Measurements from ENCODE around the gene MAST4.

Gene MAST4

GRCh38 chr5:66621736-66622135 lies 25.5 kb downstream of the MAST4 start:
- H3K4me3 ChIP-seq (ENCODE audit: low read depth, low read length) = no peak overlapping the region
- DNase-seq (ENCODE audit: low read depth) = no peak
- TF ChIP-seq, protein P1, sequence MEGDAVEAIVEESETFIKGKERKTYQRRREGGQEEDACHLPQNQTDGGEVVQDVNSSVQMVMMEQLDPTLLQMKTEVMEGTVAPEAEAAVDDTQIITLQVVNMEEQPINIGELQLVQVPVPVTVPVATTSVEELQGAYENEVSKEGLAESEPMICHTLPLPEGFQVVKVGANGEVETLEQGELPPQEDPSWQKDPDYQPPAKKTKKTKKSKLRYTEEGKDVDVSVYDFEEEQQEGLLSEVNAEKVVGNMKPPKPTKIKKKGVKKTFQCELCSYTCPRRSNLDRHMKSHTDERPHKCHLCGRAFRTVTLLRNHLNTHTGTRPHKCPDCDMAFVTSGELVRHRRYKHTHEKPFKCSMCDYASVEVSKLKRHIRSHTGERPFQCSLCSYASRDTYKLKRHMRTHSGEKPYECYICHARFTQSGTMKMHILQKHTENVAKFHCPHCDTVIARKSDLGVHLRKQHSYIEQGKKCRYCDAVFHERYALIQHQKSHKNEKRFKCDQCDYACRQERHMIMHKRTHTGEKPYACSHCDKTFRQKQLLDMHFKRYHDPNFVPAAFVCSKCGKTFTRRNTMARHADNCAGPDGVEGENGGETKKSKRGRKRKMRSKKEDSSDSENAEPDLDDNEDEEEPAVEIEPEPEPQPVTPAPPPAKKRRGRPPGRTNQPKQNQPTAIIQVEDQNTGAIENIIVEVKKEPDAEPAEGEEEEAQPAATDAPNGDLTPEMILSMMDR (conservative IDR thresholded peaks at IDR 0.05; ENCODE audit: low read depth, low read length) = no peak

DNA sequence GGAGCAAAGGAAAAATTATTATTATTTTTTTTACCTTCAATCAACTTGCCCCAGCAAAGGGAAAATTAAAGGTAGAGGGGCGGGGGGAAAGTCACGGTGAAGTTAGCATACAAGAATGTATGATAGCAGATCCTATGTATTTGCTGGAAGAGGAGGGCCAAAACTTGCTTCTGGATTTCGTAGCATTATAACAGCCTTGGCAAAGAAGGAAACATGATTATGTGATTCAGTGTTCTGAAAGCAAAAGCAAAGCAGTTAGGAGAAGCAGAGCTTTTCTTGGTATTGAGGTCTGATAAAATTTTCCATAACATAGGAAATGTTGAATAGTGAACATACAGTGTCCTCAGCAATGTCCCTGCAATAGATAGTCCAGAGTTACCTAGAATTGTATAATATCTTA lies 32.4 kb downstream of the MAST4 start:
- H3K4me3 ChIP-seq (ENCODE audit: low read depth, low read length) = no peak overlapping the region
- DNase-seq (ENCODE audit: low read depth) = no peak
- TF ChIP-seq, protein P1 (conservative IDR thresholded peaks at IDR 0.05; ENCODE audit: low read depth, low read length) = no peak

DNA sequence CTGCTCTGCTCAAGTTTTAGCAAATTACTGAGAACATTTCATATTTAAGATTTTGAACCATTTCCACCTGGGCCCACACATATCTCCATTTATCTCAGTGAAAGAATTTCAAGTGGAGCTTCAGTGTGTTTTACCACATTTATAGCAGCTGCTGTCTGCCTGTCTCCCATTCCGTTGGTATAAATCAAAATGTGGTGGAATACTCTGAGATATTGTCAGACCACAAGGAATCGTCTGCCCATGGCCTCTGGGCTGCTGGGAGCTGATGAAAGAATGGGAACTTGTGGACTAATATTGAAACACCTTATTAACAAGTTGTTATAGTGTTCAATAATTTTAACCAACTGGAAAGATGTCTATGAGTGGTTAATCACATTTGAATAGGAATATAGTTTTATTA lies 33.3 kb downstream of the MAST4 start:
- no peak for DNase-seq (ENCODE audit: low read depth)
- H3K4me3 ChIP-seq (ENCODE audit: low read depth, low read length) = no peak overlapping the region
- TF ChIP-seq, protein P1 (conservative IDR thresholded peaks at IDR 0.05; ENCODE audit: low read depth, low read length) = no peak

DNA sequence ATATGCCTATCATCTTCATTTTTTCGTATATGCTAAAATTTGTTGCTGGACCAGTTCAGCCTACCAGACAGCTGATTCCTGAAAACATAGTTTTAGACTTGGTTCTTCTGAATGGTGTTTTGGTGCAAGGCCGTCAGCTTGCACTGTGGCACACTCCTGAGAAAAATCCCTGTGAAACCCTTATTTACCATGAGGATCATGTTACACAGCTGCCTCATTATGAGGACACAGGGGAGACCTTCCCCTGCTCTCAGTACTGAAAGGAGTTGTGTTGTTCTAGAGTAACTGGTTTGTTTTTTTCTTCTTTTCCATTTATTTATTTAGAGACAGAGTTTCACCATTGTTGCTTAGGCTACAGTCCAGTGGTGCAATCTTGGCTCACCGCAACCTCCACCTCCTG lies 37.6 kb downstream of the MAST4 start:
- TF ChIP-seq, protein P1 (conservative IDR thresholded peaks at IDR 0.05; ENCODE audit: low read depth, low read length) = no peak
- no peak overlapping the region for H3K4me3 ChIP-seq (ENCODE audit: low read depth, low read length)
- DNase-seq (ENCODE audit: low read depth) = no peak

DNA sequence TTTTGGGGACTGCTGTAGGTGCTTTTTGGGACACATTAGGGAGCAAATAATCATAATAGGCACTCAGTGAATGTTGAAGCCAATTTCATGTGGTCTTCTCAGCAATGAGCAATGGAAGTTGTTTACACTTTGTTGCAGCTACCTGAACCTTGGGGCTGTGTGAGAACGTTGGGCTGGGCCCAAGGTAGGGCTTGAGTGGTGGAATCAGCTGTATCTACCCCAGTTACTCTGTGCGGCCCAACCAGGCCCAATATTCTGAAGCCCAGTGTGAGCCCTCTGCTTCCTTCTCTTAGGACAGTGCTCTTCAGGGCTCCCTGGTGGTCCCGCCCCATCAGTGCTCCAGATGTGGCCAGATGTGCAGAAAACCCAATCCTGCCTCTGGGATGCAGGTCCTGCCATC lies 38.4 kb downstream of the MAST4 start:
- H3K4me3 ChIP-seq (ENCODE audit: low read depth, low read length) = no peak overlapping the region
- TF ChIP-seq, protein P1 (conservative IDR thresholded peaks at IDR 0.05; ENCODE audit: low read depth, low read length) = no peak
- no peak for DNase-seq (ENCODE audit: low read depth)

DNA sequence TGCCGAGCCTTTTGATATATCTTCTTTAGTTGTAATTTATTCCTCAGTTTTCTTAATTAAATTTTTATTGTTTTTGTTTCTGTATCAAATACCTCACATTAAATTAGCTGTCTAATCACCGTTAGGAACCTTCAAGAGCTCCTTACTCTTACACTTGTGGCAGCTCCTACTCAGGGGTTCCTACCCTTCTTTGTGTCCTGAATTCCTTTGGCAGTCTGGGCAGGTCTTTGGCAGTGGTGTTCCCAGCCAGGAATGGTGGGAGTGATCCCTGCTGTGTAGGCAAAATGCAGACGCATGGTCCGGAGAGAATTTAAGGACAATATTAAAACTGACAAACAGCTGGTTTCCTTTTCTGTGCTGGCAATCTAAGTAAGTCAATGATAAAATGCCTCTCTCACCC lies 41.8 kb downstream of the MAST4 start:
- DNase-seq (ENCODE audit: low read depth) = no peak
- H3K4me3 ChIP-seq (ENCODE audit: low read depth, low read length) = no peak overlapping the region
- TF ChIP-seq, protein P1 (conservative IDR thresholded peaks at IDR 0.05; ENCODE audit: low read depth, low read length) = no peak

GRCh38 chr5:66639037-66639436 lies 42.8 kb downstream of the MAST4 start:
- TF ChIP-seq, protein P1 (conservative IDR thresholded peaks at IDR 0.05; ENCODE audit: low read depth, low read length) = no peak
- no peak for DNase-seq (ENCODE audit: low read depth)
- H3K4me3 ChIP-seq (ENCODE audit: low read depth, low read length) = no peak overlapping the region

Data from choroid plexus epithelial cell (primary cell).